ENCODE results near the gene ATP2B2. TPM values are rescaled to one million over a fixed set of nuclear protein-coding genes. Genes with fewer than 3 reads are reported as not detected.

The ATP2B2 gene
- total and polyA plus RNA-seq, 7 donors, result 0.08 to 6.5 (median 0.77) TPM

DNA sequence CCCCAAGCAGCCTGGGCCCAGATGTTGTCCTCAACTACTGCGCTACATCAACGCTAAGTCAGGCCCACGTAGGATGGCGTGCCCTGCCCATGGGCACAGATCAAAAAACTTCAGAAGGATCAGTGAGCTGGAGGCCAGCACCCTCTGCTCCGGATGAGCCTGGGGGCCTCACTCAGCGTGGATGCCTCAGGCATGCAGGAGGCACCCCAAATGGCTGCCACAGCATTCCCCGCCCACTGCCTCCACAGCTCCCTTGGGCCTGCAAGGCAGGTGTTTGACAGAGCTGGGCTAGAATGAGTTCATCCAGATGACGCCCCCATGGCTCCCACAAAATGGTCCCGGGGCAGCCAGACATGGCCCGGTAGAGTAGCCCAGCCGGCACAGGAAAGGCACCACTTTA lies 7.1 kb downstream of the ATP2B2 start:
- peaks cover 10% of the 10 kb centered on the region for H3K4me1 ChIP-seq
- no peaks in the 10 kb centered on the region for H3K36me3 ChIP-seq (ENCODE audit: insufficient read depth in 1 of 2, low read depth in 1 of 2)
- TF ChIP-seq, protein P1, sequence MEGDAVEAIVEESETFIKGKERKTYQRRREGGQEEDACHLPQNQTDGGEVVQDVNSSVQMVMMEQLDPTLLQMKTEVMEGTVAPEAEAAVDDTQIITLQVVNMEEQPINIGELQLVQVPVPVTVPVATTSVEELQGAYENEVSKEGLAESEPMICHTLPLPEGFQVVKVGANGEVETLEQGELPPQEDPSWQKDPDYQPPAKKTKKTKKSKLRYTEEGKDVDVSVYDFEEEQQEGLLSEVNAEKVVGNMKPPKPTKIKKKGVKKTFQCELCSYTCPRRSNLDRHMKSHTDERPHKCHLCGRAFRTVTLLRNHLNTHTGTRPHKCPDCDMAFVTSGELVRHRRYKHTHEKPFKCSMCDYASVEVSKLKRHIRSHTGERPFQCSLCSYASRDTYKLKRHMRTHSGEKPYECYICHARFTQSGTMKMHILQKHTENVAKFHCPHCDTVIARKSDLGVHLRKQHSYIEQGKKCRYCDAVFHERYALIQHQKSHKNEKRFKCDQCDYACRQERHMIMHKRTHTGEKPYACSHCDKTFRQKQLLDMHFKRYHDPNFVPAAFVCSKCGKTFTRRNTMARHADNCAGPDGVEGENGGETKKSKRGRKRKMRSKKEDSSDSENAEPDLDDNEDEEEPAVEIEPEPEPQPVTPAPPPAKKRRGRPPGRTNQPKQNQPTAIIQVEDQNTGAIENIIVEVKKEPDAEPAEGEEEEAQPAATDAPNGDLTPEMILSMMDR (IDR thresholded peaks at IDR 0.05), result no peak
- intact Hi-C loops (cut with DNase I), result no loop called here
- H3K4me3 ChIP-seq, result no peak overlapping the region
- no peak overlapping the region for H3K27ac ChIP-seq
- 72 to 82% (median 79%) methylated on average over 11 of the region's 11 CpGs for WGBS, 3 donors
- no peaks in the 10 kb centered on the region for H3K27me3 ChIP-seq (ENCODE audit: insufficient read depth in 3 of 3, low read length in 2 of 3)
- ATAC-seq (no peak), DNase-seq (peak in 1 of 2 donors; percentile 32)
- H3K9me3 ChIP-seq, result no peaks in the 10 kb centered on the region

DNA sequence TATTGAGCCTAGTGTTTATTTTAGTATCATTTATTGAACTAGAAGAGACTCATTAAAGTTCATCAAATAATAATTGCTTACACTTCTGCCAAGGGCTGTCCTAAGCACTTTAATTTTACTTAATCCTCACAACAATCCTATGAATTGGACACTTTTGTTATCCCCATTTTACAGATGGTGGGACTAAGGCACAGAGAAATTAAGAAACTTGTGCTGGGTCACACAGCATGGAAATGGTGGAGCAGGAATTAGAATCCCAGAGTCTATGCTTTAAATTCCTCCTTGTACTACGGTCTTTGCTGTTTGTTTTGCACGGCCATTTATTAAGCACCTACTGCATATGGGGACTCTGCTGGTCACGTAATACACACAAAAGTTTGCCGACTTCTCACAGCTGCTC lies 7.9 kb downstream of the ATP2B2 start:
- 58 to 77% (median 69%) methylated on average over 4 of the region's 4 CpGs for WGBS, 3 donors

DNA sequence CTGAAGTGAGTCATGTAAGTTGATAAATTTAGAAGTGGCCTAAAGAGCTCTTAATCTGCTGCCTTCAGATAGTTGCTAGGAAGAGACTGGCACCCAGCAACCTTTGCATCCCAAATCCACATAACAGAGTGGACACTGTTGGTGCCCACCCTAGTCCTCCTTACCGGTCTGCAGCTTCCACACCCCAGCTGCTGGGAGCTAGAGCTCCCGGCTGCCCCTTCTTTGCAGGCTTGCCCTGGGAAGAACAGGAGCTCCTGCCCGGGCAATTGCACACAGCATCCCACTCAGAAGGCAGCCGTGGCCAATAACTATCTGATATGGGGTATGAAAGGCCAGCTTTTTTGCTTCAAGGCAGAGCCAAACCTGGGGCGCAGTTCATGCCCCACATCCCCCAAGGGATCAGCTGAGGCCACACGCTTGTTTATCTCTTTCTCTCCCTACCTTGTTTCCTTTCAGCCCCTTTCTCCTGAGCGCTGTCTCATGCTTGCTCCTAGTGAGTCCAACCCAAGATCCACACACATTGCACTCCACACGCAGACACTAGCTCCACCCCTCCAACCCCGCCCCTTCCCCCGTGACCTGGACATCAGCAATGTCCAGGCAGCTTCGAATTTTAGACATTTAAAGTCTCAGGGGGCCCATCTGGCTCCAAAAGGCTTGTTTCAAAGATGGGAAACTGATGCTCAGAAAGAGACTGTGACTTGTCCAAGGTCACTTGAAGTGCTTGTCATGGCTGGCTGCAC lies 9.1 kb downstream of the ATP2B2 start:
- no peaks in the 10 kb centered on the region for H3K27me3 ChIP-seq (ENCODE audit: insufficient read depth in 3 of 3, low read length in 2 of 3)
- TF ChIP-seq, protein P1 (IDR thresholded peaks at IDR 0.05), result no peak
- peak in 1 of 2 donors; percentile 34 for DNase-seq
- WGBS, 3 donors, result 63 to 68% (median 65%) methylated on average over 11 of the region's 11 CpGs
- no peaks in the 10 kb centered on the region for H3K9me3 ChIP-seq
- no peak overlapping the region for H3K4me3 ChIP-seq
- intact Hi-C loops (cut with DNase I), result no loop called here
- no peaks in the 10 kb centered on the region for H3K36me3 ChIP-seq (ENCODE audit: insufficient read depth in 1 of 2, low read depth in 1 of 2)
- H3K4me1 ChIP-seq, result peaks cover 10% of the 10 kb centered on the region
- H3K27ac ChIP-seq, result no peak overlapping the region
- ATAC-seq, result no peak

More for the DNA sequence above, 7.9 kb downstream of the ATP2B2 start:
- no peak overlapping the region for H3K4me3 ChIP-seq
- H3K27ac ChIP-seq, result no peak overlapping the region
- no peaks in the 10 kb centered on the region for H3K9me3 ChIP-seq
- DNase-seq (no peak), ATAC-seq (no peak)
- no peaks in the 10 kb centered on the region for H3K36me3 ChIP-seq (ENCODE audit: insufficient read depth in 1 of 2, low read depth in 1 of 2)
- intact Hi-C loops (cut with DNase I), result no loop called here
- TF ChIP-seq, protein P1 (IDR thresholded peaks at IDR 0.05), result no peak
- H3K4me1 ChIP-seq, result peaks cover 10% of the 10 kb centered on the region
- no peaks in the 10 kb centered on the region for H3K27me3 ChIP-seq (ENCODE audit: insufficient read depth in 3 of 3, low read length in 2 of 3)

- no peak overlapping the region for H3K27ac ChIP-seq
- no peaks in the 10 kb centered on the region for H3K9me3 ChIP-seq
- TF ChIP-seq, protein P1 (IDR thresholded peaks at IDR 0.05), result no peak
- intact Hi-C loops (cut with DNase I), result no loop called here
- H3K4me1 ChIP-seq, result peaks cover 10% of the 10 kb centered on the region
- H3K36me3 ChIP-seq (ENCODE audit: insufficient read depth in 1 of 2, low read depth in 1 of 2), result no peaks in the 10 kb centered on the region
- no peak for ATAC-seq
- H3K4me3 ChIP-seq, result no peak overlapping the region
- 71 to 90% (median 79%) methylated on average over 5 of the region's 5 CpGs for WGBS, 3 donors
- peak in 1 of 2 donors; percentile 38 for DNase-seq
- no peaks in the 10 kb centered on the region for H3K27me3 ChIP-seq (ENCODE audit: insufficient read depth in 3 of 3, low read length in 2 of 3)
Measured at GRCh38 chr3:10495614-10496013, 9.8 kb downstream of the ATP2B2 start.

Measured in psoas muscle (tissue), 8 donors.